GM12875 (cell line): ENCODE data around the gene MDGA2.

Experiments used
- H3K4me3 ChIP-seq: one replicate; pipeline ENCODE4 v1.5.1; 2011; ENCODE audit warnings: low read depth, low read length, control low read depth
- CTCF ChIP-seq: IDR thresholded peaks from 2 replicates; pipeline ENCODE4 v1.5.1; 2011; ENCODE audit warnings: low read depth, mild to moderate bottlenecking, control low read depth, inconsistent platforms, low read length, moderate library complexity, borderline replicate concordance; ENCODE audit not compliant: insufficient read depth

Gene MDGA2

GRCh38 chr14:47691829-47692228 is 16.4 kb upstream of the MDGA2 start:
- no peak for TF ChIP-seq CTCF
- H3K4me3 ChIP-seq = no peak overlapping the region

- H3K4me3 ChIP-seq = no peak overlapping the region
- no peak for TF ChIP-seq CTCF
Observed at GRCh38 chr14:47678993-47679392, 3.6 kb upstream of the MDGA2 start.

GRCh38 chr14:47678157-47678556 is 2.8 kb upstream of the MDGA2 start:
- H3K4me3 ChIP-seq = no peak overlapping the region
- no peak for TF ChIP-seq CTCF

GRCh38 chr14:47676315-47676617 is 861 bp upstream of the MDGA2 start:
- no peak overlapping the region for H3K4me3 ChIP-seq
- TF ChIP-seq CTCF = no peak

GRCh38 chr14:47674543-47675465 is 601 bp downstream of the MDGA2 start:
- no peak overlapping the region for H3K4me3 ChIP-seq
- TF ChIP-seq CTCF = no peak

- no peak overlapping the region for H3K4me3 ChIP-seq
- TF ChIP-seq CTCF = no peak
Observed at GRCh38 chr14:47674148-47674542, 1.3 kb downstream of the MDGA2 start.
